GM11168 (cell line): ENCODE data around the gene POLR2J3.
"Not testable (repeated sequence)": the region's sequence is repeated elsewhere in the genome, so short reads cannot be mapped to it uniquely, and the experiment has no call there.

Experiments used
- in situ Hi-C: fragments of 300-500 bp; cut with MboI; formaldehyde crosslinking; loops from one replicate; pipeline ENCODE4 v1.12.0; 2022; ENCODE audit warnings: low sequenced_read_pairs; ENCODE audit not compliant: unreplicated experiment

Gene POLR2J3

GRCh38 chr7:102572261-102573239 lies at the start of gene POLR2J3:
Gene POLR2J3, minus strand, starts transcription at chr7:102572583. Its CDS starts 62 bp downstream, at chr7:102572521.
- in situ Hi-C loops: not testable (repeated sequence)

GRCh38 chr7:102618122-102618521 lies 45.7 kb upstream of the POLR2J3 start:
- in situ Hi-C loops: loop anchor here (25.0 kb wide), 1 partner anchor 106 kb away; the partner anchor contains the start of gene RASA4B

GRCh38 chr7:102616507-102617125 lies 44.2 kb upstream of the POLR2J3 start, which contains the start of gene RASA4:
Gene RASA4, minus strand, starts transcription at chr7:102616756. Its CDS starts 67 bp downstream, at chr7:102616689.
- in situ Hi-C loops: loop anchor here (25.0 kb wide), 1 partner anchor 104 kb away; the partner anchor contains the start of gene RASA4B

GRCh38 chr7:102615930-102616329 lies 43.5 kb upstream of the POLR2J3 start:
- in situ Hi-C loops: loop anchor here (25.0 kb wide), 1 partner anchor 104 kb away; the partner anchor contains the start of gene RASA4B

- in situ Hi-C loops: loop anchor here (25.0 kb wide), 1 partner anchor 103 kb away; the partner anchor contains the start of gene RASA4B
Measured at GRCh38 chr7:102614873-102615272, 42.5 kb upstream of the POLR2J3 start.

GRCh38 chr7:102614346-102614697 lies 41.9 kb upstream of the POLR2J3 start:
- in situ Hi-C loops: loop anchor here (25.0 kb wide), 1 partner anchor 102 kb away; the partner anchor contains the start of gene RASA4B

- in situ Hi-C loops: loop anchor here (25.0 kb wide), 1 partner anchor 101 kb away; the partner anchor contains the start of gene RASA4B
Measured at GRCh38 chr7:102613575-102614345, 41.4 kb upstream of the POLR2J3 start.

GRCh38 chr7:102611675-102612325 lies 39.4 kb upstream of the POLR2J3 start:
- in situ Hi-C loops: loop anchor here (25.0 kb wide), 1 partner anchor 99 kb away; the partner anchor contains the start of gene RASA4B

- in situ Hi-C loops: loop anchor here (25.0 kb wide), 1 partner anchor 99 kb away; the partner anchor contains the start of gene RASA4B
Measured at GRCh38 chr7:102611013-102611674, 38.8 kb upstream of the POLR2J3 start.

- in situ Hi-C loops: loop anchor here (25.0 kb wide), 1 partner anchor 98 kb away; the partner anchor contains the start of gene RASA4B
Measured at GRCh38 chr7:102610441-102610840, 38.1 kb upstream of the POLR2J3 start.

- in situ Hi-C loops: loop anchor here (25.0 kb wide), 1 partner anchor 97 kb away; the partner anchor contains the start of gene RASA4B
Measured at GRCh38 chr7:102609734-102610133, 37.4 kb upstream of the POLR2J3 start.

- in situ Hi-C loops: loop anchor here (25.0 kb wide), 1 partner anchor 95 kb away; the partner anchor contains the start of gene RASA4B
Measured at GRCh38 chr7:102606848-102607247, 34.5 kb upstream of the POLR2J3 start.

- in situ Hi-C loops: loop anchor here (25.0 kb wide), 1 partner anchor 92 kb away; the partner anchor contains the start of gene RASA4B
Measured at GRCh38 chr7:102604431-102605145, 32.2 kb upstream of the POLR2J3 start.

GRCh38 chr7:102602317-102602716 lies 29.9 kb upstream of the POLR2J3 start:
- in situ Hi-C loops: loop anchor here (25.0 kb wide), 1 partner anchor 90 kb away; the partner anchor contains the start of gene RASA4B

- in situ Hi-C loops: loop anchor here (25.0 kb wide), 1 partner anchor 87 kb away; the partner anchor contains the start of gene RASA4B
Measured at GRCh38 chr7:102599699-102600098, 27.3 kb upstream of the POLR2J3 start.

GRCh38 chr7:102596036-102596435 lies 23.7 kb upstream of the POLR2J3 start:
- in situ Hi-C loops: not testable (repeated sequence)

GRCh38 chr7:102593637-102594334 lies 21.4 kb upstream of the POLR2J3 start:
- in situ Hi-C loops: not testable (repeated sequence)
